GM21619 (cell line): Measurements from ENCODE around the gene E2F6.

Experiments
- ATAC-seq: cut with Tn5 transposase; IDR thresholded peaks from one replicate; pipeline ENCODE4 v1.9.1; 2021; ENCODE audit not compliant: unreplicated experiment

Gene E2F6

DNA sequence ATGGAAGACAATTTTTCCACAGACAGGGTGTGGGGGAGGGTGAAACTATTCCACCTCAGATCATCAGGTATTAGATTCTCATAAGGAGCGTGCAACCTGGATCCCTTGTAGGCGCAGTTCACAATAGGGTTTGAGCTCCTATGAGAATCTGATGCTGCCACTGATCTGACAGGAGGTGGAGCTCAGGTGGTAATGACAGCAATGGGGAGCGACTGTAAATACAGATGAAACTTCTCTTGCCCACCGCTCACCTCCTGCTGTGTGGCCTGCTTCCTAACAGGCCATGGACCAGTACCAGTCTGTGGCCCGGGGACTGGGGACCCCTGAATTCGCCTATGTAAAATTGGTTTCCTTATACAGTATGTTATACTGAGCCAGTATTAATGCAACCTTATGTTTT lies 27.3 kb upstream of the E2F6 start:
- ATAC-seq = no peak

DNA sequence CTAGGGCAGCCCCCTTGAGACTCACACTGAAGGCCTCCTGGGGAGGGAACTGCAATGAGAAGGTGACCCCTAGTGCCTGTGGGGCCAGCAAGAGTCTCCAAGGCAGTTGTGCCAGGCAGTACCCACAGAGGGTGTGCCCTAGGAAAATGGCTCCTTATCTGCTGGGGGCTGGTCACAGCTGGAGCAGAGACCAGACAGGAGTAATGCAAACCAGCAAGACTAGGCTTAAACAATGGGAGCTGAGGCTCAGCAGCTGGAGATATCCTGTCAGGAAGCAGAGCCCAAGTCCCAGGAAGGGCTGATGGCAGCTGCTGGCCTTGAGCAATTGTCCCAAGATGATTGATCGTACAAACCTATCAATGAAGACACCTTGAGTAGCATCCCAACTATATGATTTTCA lies 26.8 kb upstream of the E2F6 start:
- no peak for ATAC-seq

DNA sequence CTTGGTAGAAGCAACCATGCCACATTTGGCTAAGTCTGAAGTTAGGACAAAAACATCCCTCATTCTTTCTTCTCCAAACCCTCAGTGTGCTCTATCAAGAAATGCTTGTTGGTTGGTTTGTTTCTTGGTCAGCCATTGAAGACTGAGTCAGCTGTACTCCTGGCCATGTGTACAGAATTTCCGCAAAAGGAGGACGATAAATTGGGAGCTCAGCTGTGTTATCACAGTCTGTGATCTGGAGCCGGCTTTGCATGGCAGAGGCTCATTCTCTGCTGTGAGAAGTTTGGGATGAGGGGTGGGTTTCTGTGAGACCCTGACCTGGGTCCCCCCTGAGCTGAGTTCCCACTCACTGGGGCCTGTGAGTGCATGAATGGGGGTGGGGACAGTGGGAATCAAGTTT lies 26.3 kb upstream of the E2F6 start:
- ATAC-seq = no peak

DNA sequence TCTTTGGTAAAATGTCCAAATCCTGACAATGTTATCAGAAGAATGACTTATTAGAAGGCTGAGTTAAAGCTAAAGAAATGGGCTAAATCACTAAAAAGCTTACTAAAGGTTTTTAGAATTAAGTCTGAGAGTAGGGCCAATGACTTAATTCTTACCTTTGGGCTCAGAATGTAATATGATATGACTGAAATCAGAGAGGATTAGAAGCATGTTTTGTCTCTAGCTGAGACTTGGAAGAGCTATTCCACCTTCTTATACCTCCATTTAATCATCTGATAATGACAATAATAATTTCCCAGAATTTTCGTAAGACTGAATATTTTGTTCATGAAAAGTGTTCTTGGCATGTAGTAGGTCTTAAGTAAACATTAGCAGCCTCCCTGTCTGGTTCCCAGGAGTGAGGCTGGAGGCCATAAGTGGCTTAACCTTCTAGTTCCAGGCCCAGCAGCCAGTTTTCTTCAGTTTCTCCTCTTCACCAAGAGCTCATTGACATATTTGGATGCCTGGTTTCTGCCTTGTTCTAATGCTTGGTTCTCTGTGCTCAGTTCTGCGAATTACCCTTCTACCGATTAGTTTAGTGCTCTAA lies 25.5 kb upstream of the E2F6 start:
- ATAC-seq = no peak

DNA sequence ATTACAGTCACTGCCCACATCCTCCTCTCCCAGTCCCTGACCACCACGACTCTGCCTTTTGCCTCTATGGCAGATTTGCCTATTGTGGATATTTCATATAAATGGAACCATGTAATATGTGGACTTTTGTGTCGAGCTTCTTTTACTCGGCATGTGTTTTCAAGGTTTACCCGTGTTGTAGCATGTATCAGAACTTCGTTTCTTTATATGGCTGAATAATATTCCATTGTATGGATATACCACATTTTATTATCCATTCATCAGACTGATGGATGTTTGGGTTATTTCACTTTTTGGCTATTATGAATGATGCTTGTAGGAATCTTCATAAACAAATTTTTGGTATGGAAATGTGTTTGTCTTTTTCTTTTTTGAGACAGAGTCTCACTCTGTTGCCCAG lies 24.2 kb upstream of the E2F6 start:
- no peak for ATAC-seq

DNA sequence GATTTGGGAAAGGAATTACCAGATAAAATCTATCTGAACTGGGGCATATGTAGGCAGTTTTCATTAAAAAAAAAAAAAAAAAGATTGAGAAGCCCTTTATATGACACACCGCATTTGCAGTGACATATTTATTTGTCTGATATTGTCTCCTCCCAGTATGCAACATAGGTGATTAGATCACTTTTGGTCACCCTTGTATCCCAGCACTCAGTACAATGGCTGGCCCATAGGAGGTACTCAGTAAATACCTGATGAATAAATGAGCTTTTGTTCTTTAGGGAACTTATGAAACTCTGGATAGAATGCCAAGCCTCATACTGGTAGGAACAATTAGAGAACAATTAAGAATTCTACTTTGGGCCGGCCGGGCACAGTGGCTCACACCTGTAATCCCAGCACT lies 22.8 kb upstream of the E2F6 start:
- no peak for ATAC-seq

DNA sequence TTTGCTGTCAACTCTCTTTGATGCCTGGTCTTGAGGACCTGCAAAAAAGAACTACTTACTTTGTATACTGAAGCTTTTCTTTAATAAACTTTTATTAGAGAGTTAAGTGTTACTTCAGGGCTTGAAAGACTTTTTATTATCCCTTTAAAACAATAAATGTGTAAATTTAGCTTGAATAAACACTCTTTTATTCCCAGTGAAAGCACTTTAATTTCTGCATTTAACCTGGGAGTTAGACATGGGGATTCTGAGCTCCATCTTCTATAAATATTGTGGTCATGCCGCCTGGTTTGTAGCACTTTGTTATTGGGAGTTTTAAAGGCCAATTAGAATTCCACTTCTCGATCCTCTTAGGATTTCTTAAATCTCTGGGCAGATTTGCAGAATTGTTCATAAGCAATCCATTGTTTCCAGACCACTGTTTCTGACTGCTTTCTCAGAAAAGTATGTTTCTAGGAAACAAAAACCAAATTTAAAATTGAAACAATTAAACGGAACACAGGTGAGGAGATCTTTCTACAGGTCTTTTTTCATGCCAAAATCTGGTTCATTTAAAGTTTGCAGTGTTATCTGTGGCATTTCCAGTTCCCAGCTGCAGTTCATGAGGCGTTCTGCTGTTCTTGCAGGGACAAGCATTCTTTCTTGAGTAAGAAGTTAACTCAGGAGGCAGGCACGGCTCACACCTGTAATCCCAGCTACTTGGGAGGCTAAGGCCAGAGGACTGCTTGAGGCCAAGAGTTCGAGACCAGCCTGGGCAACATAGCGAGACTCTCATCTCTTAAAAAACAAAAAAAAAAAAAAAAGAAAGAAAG lies 18.1 kb upstream of the E2F6 start:
- no peak for ATAC-seq

DNA sequence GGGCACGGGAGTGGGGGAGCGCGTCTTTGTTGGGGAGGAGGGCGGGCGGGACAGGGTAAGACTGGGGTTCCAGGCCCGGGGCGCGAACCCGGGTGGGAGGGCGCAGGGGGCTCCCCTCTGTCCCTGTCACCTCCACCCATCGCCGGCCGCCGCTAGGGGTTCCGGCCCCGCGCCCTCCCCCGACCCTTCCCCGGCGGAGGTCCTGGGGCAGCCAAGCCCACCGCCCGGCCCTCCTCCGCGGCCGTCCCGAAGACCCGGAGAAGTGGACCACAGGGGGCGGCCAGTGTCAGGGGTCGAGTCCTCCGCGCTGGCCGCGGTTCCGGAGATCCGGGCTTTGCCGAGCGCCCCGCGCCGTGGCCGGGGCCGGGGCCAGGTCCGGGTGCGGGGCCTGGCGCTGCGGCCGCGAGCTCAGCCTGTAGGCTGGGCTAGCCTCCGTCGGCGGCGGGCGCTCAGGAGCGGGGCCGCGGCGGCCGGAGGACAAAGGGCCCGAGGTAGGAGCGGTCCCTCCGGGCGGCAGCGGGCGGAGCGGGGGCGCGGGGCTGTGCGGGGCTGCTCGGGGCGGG lies 16.6 kb upstream of the E2F6 start:
- ATAC-seq = no peak

DNA sequence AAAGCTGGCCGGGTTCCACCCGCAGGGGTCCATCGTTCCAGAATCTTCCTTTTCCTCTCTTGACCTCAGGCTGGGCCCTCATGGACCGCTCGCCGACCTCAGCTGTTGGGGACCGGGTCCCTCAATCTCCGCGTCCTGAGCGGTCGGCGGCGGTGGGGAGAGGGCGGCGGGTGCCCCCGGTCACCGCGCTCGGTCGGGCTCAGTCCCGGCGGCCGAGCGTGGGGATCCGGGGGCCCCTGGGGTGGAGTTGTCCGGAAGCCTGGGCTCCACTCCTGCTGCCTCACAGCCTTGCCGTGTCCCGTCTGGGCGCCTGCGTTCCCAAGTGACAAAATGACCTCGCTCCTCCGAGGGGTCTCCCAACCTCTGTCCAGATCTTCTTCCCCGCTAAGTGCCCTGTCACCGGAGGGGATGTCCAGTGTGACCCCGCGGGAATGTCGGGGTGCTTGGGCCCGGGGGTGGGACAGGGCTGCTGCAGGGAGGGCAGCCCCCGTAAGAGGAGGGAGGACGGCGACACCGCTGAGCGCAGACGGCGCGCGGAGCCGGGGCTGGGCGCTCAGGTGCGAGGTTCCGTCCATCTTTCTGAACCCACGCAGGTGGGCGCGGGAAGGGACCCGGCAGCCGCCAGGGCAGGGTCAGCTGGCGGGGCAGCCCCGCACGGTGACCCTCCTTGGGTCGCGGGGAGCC lies 16.0 kb upstream of the E2F6 start:
- ATAC-seq = no peak

DNA sequence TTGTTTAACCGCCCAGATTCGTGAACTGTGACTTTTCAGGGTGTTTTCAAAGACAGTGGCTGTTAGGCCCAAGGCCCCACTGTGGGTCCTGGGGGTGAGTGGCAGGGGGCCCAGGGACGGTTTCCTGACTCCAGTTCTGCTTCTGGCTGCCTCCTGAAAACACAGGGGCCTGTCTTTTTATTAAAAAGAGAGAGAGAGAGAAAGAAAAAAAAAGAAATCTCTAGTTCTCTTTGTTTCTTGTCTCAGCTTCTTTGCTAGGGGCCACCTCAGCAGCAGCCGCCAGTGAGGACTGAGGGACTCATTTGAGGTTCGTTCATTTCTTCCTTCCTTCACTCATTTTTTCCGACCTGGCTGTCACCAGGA lies 15.4 kb upstream of the E2F6 start:
- no peak for ATAC-seq

DNA sequence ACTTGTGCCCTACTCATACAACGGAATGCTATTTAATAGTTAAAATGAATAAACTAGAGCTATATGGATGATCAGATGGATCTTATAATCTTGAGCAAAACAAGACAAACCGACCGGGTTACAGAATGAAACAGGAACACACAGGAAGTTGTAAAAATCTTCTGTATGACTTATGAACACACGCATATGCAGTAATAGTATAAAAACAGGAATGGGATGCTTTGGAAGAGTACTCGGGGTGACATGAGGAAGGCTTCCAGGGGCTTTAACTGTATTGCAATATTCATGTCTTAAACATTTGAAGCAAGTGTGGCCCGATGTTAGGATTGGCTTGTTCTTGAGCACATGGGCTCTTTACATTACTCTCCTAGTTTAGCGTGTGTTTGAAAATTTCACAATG lies 14.9 kb upstream of the E2F6 start:
- no peak for ATAC-seq

DNA sequence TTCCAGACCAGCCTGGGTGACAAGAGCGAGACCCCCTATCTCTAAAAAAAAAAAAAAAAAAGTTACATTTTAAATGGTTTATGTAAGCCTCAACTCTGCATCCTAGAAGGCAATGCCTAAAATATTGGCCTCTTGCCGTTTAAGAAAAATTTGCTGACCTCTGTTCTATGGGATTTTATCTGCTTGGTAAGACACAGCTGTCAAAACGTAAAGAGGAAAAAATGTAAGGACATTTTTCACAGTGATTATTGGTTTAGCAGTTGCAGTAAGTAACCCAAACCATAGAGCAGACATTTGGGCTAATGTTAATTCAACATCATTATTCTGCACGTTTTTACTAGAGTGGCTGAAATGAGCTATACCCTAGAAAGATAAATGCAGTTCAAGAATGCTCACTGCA lies 14.4 kb upstream of the E2F6 start:
- no peak for ATAC-seq

DNA sequence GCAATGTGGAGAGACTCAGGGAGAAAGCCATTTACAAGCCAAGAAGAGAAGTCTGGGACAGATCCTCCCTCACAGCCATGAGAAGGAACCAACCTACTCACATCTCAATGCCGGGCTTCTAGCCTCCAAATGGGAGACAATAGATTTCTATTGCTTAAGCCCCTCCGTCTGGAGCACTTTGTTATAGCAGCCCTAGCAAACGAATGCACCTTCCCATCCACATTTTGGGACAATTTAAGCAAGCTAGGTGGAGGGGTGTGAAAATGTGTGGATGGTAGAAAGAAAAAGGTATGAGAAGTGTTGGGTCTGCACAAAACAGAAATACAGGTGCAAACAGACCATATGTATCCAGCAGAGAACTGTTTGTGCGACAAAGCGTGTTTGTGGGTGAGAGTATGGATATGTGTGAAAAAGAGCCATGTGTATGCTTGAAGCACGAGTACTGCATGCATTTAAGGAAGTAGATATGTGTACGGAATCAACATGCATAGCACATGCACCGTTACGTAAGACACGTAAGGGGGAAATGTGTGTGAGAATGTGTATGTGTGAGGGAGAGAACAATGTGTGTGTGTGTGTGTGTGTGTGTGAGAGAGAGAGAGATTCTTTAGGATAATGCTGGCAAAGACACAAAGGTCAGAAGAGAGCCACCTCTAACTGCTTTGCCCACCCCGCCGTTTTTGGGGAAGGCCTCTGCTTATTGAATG lies 13.1 kb upstream of the E2F6 start:
- ATAC-seq = no peak

DNA sequence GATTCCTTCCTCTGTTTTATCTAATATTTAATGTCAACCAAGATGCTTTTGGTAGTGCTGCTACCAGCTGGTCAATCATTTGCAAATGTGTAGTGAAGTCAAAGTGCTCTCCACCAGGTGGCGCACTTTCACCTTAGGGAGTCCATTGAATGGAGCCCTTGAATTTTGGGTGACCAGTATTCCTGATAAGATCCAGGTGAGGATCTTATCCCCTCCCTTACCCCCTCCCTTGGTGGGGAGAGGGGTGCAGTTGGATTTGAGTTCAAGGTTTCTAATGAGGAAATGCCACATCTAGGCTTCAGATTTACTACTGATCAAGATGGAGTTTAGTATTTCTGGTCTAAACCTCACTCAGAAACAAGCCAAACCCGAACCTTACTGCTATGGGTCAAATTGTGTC lies 12.0 kb upstream of the E2F6 start:
- ATAC-seq = peak; percentile 75

DNA sequence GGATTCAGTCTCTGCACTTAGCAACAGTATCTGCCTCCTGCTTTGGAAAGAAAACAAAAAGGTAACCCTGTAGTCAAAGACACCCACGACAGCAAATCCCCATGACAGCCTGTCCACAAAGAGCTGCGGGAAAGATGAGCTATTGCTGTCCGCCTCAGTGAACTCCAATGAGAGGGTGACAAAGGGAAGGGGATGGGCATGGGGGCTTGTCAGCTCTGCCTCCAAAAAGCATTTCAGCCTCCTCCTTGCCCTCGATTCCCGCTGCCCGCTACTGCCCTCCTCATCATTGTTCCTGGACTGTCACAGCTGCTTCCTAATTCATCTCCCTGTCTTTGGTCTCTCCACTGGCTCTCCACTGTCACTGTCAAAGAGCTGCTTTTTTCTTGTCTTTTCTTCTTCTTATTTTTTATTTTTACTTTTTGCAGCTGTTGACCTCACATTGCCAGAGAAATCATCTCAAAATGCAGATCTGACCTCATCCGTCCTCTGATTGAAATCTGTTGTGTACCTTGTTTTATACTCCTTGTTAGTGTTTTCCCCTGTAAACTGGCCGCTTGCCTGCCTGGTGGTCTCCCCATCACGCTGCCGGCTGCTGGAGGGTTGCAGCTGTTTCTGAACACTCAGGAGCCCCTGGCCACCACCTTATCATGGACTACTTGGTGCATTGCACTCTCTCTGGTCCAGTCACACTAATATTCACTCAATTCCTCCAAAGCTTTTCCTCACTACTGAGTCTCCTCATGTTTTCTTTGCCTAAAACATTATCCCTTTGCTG lies 7.9 kb upstream of the E2F6 start:
- ATAC-seq = no peak

DNA sequence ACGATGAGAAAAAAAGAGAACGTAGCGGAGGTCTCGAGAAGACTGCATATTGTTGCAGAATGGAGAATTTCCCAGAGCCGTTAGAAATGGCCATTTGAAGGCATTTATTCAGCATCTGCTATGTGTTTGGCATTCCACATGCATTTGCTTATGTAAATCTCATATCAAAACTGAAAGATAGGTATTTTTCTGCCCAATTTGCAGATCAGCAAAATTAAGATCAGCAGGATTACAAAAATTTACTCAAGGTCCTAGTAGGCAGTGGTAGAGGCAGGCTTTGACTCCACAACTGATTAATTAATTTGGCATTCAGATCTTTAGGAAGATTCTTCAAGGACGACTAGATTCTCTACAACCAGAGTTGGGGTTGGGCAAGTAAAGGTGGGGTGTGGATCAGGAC lies 1.8 kb upstream of the E2F6 start:
- ATAC-seq = no peak

DNA sequence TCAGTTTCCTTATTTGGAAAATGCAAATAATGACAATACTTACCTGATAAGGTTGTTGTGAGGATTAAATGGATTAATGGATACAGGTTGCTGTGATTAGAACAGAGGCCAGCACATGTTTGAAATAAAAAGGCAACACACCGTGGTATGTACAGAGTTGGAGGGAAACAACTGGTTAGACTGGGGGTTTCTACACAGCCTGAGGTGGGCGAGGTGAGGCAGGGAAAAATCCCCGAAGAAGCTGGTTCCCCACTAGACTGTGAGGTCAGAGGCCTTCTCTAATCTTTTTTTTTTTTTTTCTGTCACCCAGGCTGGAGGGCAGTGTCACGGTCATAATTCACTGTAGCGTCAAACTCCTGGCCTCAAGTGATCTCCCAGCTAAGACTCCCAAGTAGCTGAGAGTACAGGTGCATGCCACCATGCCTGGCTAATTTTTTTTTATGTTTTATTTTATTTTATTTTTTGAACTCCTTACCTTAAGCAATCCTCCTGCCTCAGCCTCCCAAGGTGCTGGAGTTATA lies 1.2 kb upstream of the E2F6 start:
- ATAC-seq = no peak

DNA sequence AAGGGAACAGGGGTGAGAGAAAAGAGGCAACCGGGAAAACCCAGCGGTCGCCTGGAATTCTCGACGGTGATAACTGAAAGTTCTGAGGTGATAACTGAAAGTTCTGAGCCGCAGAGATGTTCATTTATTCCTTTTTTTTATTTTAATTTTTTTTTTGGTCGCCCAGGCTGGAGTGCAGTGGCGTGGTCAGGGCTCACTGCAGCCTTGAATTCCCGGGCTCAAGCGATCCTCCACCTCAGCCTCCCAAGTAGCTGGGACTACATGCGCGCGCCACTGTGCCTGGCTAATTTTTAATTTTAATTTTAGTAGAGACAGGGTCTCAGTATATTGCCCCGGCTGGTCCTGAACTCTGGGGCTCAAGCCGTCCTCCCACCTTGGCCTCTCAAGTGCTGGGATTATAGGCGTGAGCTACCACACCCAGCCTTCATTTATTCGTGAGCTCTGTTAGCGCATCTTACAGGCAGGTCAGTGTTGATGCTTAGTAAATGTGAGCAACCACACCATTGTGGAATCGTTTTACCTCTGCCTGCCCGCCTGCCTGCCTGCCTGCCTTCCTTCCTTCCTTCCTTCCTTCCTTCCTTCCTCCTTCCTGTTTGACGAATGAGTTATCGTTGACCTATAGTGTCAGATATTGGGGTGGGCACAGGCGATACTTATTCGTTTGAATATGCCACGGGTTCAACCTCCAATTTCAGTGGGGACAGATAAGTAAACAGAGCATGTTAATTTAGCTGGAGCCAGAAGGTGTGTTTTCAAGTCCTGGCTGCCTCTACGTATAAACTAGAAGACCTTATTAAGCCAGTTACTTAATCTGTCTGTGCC lies 557 bp upstream of the E2F6 start:
- peak; percentile 19 for ATAC-seq

DNA sequence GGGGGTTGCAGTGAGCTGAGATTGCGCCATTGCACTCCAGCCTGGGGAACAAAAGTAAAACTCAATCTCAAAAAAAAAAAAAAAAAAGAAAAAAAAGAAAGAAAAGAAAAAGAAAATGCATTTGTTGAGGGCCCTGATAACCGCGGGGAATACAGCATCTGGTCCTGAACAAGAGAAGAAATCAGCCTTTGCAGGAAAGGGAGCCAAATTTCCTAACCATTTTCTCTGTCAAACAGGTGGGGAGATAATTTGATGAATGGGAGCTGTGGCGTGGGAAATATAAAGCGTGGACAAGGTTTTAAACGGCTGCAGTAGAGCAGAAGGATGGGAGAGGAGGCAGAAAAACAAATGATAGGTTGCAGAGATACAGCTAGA lies 864 bp downstream of the E2F6 start:
- ATAC-seq = no peak

DNA sequence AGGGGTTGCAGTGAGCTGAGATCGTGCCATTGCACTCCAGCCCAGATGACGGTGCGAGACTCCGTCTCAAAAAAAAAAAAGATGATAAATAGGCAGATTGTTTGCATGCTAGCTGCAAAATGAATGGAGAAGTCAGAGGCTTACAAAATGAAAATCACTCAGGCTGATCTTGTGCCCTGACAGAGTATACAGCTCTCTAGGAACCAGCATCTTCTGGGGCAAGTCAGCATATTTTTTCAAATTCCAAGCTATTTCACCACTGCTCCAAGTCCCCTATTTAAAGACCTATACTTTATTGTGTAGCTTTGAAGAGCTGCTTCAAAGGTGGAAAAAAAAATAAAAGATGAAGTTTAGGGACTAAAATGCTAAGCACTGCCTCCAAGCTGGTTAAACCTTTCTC lies 6.1 kb downstream of the E2F6 start:
- ATAC-seq = no peak
